SW 1271 (cell line): ENCODE measurements around the gene SERHL2.
"Not testable (repeated sequence)": the region's sequence is repeated elsewhere in the genome, so short reads cannot be mapped to it uniquely, and the experiment has no call there.

Experiments
- DNase-seq, 2 experiments: peaks; one replicate each; lab custom pipeline; 2025; lab: John Stamatoyannopoulos, UW

The SERHL2 gene

GRCh38 chr22:42535082-42535731 lies 18.5 kb upstream of the SERHL2 start:
- not testable (repeated sequence) for DNase-seq

GRCh38 chr22:42536166-42536565 lies 17.6 kb upstream of the SERHL2 start:
- DNase-seq = no peak

DNA sequence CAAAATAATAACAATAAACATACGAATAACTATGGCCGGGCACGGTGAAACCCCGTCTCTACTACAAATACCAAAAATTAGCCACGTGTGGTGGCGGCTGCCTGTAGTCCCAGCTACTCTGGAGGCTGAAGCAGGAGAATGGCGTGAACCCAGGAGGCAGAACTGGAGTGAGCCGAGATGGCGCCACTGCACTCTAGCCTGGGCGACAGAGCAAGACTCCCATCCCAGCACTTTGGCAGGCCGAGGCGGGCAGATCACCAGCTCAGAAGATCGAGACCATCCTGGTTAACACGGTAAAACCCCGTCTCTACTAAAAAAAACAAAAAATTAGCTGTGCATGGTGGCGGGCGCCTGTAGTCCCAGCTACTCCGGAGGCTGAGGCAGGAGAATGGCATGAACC lies 17.1 kb upstream of the SERHL2 start:
- not testable (repeated sequence) for DNase-seq

DNA sequence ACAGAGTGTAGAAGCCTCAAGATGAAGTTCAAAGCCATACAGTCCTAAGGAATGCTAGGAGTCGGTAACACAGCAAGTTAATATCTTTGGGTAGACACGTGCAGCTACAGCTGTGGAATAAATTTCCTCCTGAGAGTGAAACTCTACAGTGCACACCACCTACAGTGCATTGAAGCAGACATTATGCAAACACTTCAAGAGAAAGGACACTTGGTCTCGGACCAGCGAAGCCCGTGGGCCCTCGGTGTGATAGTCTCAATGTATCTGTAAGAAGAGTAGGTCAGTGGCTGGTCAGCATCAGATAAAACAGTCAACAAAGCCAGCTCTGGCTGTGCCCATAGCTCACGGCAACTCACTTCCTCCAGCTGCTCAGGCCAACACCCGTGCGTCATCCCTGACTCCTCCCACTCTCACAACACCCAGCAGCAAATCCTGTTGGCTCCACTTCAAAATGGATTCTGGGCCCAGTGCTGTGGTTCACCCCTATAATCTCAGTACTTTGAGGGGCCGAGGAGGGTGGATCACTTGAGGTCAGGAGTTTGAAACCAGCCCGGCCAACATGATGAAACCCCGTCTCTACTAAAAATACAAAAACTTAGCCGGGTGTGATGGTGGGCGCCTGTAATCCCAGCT lies 16.4 kb upstream of the SERHL2 start:
- not testable (repeated sequence) for DNase-seq

- not testable (repeated sequence) for DNase-seq
Observed at GRCh38 chr22:42539236-42539771, 14.5 kb upstream of the SERHL2 start.

DNA sequence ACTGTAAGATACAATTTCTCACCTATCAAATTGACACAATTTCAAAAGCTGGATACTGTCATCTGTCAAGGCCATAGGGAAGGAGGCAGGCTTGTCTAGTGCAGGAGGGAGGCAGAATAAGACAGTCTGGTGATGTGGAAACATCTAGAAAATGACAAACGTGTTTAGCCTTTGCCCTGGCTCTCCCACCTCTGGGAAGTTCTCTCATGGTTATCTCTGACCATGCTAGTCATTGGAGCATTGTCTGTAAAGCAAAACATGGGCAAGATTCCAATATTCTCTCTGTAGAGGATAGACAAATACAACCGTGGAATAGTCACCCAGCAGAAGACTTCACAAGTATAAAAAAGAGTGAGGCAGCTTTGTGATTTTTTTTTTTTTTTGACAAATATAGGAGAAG lies 9.1 kb upstream of the SERHL2 start:
- no peak for DNase-seq

DNA sequence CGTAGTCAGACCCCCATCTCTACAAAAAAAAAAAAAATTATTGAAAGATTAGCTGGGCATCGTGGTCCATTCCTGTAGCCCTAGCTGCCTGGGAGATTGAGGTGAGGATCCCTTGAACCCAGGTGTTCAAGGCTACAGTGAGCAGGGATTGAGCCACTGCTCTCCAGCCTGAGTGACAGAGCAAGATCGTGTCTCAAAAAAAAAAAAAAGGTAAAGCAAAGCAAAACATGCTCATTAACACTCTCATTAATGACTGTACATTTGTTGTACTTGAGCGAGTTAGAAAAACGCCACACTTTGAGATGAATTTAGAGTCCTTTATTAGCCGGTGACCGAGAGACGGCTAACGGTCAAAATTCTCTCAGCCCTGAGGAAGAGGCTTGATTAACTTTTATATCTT lies 6.2 kb upstream of the SERHL2 start:
- DNase-seq = no peak

DNA sequence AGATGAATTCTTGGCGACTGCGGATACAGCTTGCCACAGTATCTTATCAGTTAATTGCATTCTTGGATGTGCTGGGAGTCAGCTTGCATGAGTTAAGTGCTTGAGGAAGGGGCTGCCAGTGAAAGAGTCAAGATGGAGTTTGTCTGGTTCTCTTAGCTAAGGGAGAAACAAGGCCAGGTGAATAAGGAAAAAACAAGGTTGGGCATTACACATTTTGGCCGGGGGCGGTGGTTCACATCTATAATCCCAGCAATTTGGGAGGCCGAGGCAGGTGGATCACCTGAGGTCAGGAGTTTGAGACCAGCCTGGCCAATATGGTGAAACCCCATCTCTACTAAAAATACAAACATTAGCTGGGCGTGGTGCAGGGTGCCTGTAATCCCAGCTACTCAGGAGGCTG lies 5.6 kb upstream of the SERHL2 start:
- not testable (repeated sequence) for DNase-seq

GRCh38 chr22:42548597-42549330 lies 5.0 kb upstream of the SERHL2 start:
- no peak for DNase-seq

DNA sequence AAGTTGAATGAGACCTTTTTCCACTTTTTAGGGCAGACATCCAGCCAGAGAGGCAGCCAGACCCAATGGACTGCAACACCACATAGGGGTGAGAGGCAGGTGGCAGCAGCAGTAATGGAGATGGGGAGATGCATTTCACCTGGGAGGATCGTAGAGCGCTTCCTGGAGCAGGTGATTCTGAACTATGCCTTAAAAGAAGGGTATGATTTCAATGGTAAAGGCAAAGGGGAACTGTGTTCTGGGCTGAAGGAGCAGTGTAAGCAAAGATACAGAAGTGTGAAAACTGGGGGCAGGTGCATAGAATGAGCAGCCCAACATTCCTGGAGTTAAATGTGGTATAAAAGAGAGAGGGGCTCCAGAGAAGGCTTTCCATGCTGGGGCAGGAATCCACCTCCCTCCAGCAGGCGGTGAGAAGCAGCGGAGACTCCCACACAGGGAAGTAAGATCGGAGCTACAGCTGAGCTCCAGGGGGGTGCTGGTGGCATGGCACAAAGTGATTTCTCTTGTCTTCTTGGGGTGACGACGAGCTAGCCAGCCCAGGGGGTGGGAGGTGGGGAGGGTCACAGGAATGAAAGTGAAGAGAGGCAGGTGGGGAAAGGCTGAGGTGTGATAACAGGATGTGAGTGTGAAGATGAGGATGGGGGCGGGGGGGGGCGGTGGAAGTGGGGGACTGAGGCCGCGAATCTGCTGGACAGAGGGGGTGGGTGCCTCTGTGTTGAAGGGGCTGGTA lies 4.3 kb upstream of the SERHL2 start:
- no peak for DNase-seq

DNA sequence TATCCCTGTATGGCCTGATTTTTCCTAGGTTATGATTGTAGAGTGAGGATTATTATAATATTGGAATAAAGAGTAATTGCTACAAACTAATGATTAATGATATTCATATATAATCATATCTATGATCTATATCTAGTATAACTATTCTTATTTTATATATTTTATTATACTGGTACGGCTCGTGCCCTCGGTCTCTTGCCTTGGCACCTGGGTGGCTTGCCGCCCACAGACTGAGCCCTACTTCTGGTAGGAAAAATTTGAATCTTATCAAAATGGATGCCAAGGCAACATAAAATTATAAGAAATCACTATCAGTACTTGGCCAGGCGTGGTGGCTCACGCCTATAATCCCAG lies 1.5 kb upstream of the SERHL2 start:
- DNase-seq = not testable (repeated sequence)

DNA sequence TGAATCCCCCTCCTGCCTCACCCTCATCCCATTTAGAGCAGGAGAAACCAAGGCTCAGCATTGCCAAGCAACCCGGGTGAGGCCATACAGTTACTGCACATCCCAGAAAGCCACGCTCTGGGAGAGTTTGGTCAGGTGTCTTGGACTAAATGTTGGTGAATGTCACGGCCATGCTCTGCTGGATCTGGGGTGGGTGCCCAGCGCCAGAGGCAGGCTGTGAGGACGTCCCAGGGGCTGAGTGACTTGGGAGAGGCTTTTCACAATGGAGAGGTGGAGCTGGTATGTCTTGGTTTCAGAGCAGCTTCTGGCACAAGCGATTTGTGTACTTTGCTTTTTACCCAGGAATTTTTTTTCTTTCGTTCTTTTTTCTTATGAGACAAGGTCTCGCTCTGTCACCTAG lies 6.6 kb downstream of the SERHL2 start:
- DNase-seq = no peak

DNA sequence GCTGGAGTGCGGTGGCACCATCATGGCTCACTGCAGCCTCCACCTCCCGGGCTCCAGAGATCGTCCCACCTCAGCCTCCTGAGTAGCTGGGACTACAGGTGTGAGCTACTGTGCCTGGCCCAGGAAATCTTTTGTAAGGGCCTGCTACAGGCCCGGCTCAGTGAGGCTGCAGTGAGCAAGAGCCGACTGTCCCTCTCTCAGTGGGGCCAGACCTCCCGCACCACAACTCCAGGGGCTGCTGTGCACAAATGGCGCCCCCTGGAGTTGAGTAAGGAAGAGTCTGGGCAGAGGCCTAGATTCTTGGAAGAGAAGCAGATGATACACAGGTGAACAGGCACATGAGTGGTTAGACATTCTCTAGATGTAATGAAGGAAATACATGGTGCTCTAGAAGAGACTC lies 7.0 kb downstream of the SERHL2 start:
- no peak for DNase-seq

- no peak for DNase-seq
Observed at GRCh38 chr22:42561856-42562255, 8.1 kb downstream of the SERHL2 start.

DNA sequence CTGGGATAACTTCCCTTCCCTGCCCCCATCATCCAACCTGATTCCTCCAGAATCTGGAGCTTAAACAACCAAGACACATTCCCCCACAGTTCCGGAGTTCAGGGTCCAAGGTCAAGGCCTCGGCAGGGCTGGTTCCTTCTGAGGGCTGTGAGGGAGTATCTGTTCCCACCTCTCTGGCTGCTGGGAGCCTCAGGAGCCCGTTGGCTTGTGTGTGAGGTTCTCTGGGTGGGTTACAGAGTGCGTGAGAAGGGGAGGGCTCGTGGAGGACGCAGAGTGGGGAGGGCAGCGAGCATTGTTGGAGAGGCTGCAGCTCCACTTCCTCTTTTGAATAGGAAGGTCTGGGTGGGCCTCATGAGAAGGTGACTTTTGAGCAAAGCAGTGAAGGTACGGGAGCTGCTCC lies 8.5 kb downstream of the SERHL2 start:
- DNase-seq = no peak

- no peak for DNase-seq
Observed at GRCh38 chr22:42562684-42563083, 8.9 kb downstream of the SERHL2 start.

DNA sequence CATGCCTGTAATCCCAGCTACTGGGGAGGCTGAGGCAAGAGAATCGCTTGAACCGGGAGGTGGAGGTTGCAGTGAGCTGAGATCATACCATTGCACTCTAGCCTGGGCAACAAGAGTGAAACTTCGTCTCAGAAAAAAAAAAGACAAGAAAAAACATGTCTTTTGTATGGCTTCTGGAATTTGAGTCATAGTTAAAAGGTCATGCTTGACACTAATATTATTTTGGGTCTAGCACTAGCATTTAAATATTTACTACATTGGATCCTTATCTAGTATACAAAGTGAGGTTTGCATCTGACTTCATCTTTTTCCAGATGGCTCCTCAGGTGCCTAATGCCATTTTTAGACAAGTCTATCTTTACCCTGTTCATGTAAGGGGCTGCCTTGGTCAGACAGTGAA lies 10.2 kb downstream of the SERHL2 start:
- DNase-seq = not testable (repeated sequence)

GRCh38 chr22:42564699-42565098 lies 10.9 kb downstream of the SERHL2 start:
- no peak for DNase-seq

- DNase-seq = no peak
Observed at GRCh38 chr22:42565956-42566355, 12.2 kb downstream of the SERHL2 start.

DNA sequence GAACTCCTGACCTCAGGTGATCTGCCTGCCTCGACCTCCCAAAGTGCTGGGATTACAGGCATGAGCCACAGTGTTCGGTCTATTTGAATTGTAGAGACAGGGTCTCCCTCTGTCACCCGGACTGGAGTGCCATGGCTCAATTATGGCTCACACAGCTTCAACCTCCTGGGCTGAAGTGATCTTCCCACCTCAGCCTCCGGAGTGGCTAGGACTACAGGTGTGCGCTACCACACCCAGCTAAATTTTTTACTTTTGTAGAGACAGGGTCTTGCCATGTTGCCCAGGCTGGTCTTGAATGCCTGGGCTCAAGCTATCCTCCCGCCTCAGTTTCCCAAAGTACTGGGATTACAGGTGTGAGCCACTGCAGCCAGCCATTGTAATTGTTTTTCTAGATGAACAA lies 14.2 kb downstream of the SERHL2 start:
- not testable (repeated sequence) for DNase-seq

DNA sequence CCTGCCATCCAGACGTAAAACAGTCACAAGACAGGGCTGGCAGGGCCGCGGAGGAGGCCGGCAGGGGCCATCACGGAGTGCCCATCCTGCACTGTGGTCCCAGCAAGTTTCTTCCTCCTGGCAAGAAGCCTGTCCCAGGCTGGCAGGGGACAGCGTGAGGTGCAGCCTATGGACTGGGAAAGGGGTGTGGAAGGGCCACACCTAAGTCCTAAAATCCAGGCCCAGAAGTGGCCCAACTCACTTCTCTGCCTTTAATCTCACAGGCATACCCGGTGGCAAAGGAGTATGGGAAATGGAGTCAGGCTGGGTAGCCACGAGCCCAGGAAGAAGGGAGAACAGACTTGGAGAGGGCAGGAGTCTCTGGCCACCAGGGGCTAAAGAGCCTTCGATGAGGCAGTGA lies 16.8 kb downstream of the SERHL2 start:
- not testable (repeated sequence) for DNase-seq

- not testable (repeated sequence) for DNase-seq
Observed at GRCh38 chr22:42571068-42571467, 17.3 kb downstream of the SERHL2 start.
